SK-N-SH (cell line): ENCODE measurements around the gene RBM20. TPM values are rescaled to one million over a fixed set of nuclear protein-coding genes. Genes with fewer than 3 reads are reported as not detected.
A peak's percentile ranks its signal among the peaks of the same experiment; 100 is the strongest.

Source experiments
- CTCF ChIA-PET: fragments of 300-600, 350-600 bp; formaldehyde crosslinking; extraction: SDS; loops from one replicate; lab custom pipeline; 2021; lab: Yijun Ruan, JAX
- POLR2A ChIA-PET: fragments of 350-600 bp; sonication (Branson Sonifier 250); formaldehyde crosslinking; extraction: SDS; loops from one replicate; lab custom pipeline; 2020; ENCODE audit warnings: antibody characterized with exemption, inconsistent platforms; lab: Yijun Ruan, JAX
- DNase-seq: peaks from one replicate; pipeline ENCODE4 v3.0.0; 2012
- H2AFZ ChIP-seq: fragments of 200-600 bp; sonication (generic); 2 replicates; pipeline ENCODE4 v1.8.1; 2016; ENCODE audit warnings: antibody characterized with exemption, mild to moderate bottlenecking, low read depth
- H3F3A ChIP-seq: fragments of 200-600 bp; sonication (generic); replicated peaks from 2 replicates; pipeline ENCODE3; 2016; ENCODE audit warnings: antibody characterized with exemption, mild to moderate bottlenecking; ENCODE audit not compliant: insufficient read depth
- H3K27ac ChIP-seq, 2 experiments: fragments of 200-500 bp in 1 of 2; fragments of 200-600 bp in 1 of 2; sonication (Bioruptor generic) in 1 of 2; sonication (generic), shearing (Covaris generic) in 1 of 2; 2 replicates each; pipeline versions ENCODE4 v1.5.1 to v1.6.1; 2014 to 2016; ENCODE audit warnings: low read depth in 2 of 2, inconsistent platforms in 1 of 2, low read length in 1 of 2, mild to moderate bottlenecking in 1 of 2, mixed read lengths in 1 of 2
- H3K27me3 ChIP-seq: fragments of 200-600 bp; sonication (generic), shearing (Covaris generic); 2 replicates; pipeline ENCODE4 v1.6.1; 2016; ENCODE audit warnings: mixed run types; ENCODE audit not compliant: insufficient read depth
- H3K36me3 ChIP-seq, 2 experiments: fragments of 200-500 bp in 1 of 2; fragments of 200-600 bp in 1 of 2; sonication (Bioruptor generic) in 1 of 2; sonication (generic) in 1 of 2; replicated peaks in 1 of 2; 2 replicates each; pipeline versions ENCODE3 to v1.5.1; 2014 to 2016; ENCODE audit warnings: low read length in 1 of 2, mild to moderate bottlenecking in 1 of 2; ENCODE audit not compliant: insufficient read depth in 2 of 2, control insufficient read depth in 1 of 2
- H3K4me1 ChIP-seq, 2 experiments: fragments of 200-500 bp in 1 of 2; fragments of 200-600 bp in 1 of 2; sonication (Bioruptor generic) in 1 of 2; sonication (generic), shearing (Covaris generic) in 1 of 2; 2 replicates each; pipeline versions ENCODE4 v1.5.1 to v1.6.1; 2014 to 2016; ENCODE audit warnings: low read depth in 1 of 2, low read length in 1 of 2, mixed run types in 1 of 2; ENCODE audit not compliant: insufficient read depth in 2 of 2, control insufficient read depth in 1 of 2
- H3K4me2 ChIP-seq: fragments of 200-600 bp; sonication (generic), shearing (Covaris generic); 2 replicates; pipeline ENCODE4 v1.6.1; 2017; ENCODE audit warnings: mixed run types
- H3K4me3 ChIP-seq, 2 experiments: fragments of 200-500 bp in 1 of 2; fragments of 200-600 bp in 1 of 2; sonication (Bioruptor generic) in 1 of 2; sonication (generic), shearing (Covaris generic) in 1 of 2; 2 replicates each; pipeline versions ENCODE4 v1.5.1 to v1.8.1; 2014 to 2016; ENCODE audit warnings: low read depth in 2 of 2, inconsistent platforms in 1 of 2, low read length in 1 of 2, mild to moderate bottlenecking in 1 of 2, mixed read lengths in 1 of 2, moderate library complexity in 1 of 2
- H3K79me2 ChIP-seq: fragments of 200-600 bp; sonication (generic); 2 replicates; pipeline ENCODE4 v1.8.1; 2017; ENCODE audit warnings: mild to moderate bottlenecking; ENCODE audit not compliant: insufficient read depth
- H3K9ac ChIP-seq: fragments of 200-600 bp; sonication (generic); 2 replicates; pipeline ENCODE4 v1.6.1; 2017; ENCODE audit warnings: mixed run types
- H3K9me2 ChIP-seq: fragments of 200-600 bp; sonication (generic); 2 replicates; pipeline ENCODE4 v1.6.1; 2017; ENCODE audit warnings: mixed run types
- H3K9me3 ChIP-seq: fragments of 200-600 bp; sonication (generic); 2 replicates; pipeline ENCODE4 v1.6.1; 2017; ENCODE audit warnings: mixed run types, mild to moderate bottlenecking, moderate library complexity
- H4K20me1 ChIP-seq: fragments of 200-600 bp; sonication (generic); 2 replicates; pipeline ENCODE4 v1.6.1; 2017; ENCODE audit warnings: mild to moderate bottlenecking, mixed run types; ENCODE audit not compliant: insufficient read depth
- ELF1 ChIP-seq: IDR thresholded peaks from 2 replicates; pipeline ENCODE4 v1.4.0; 2012
- FOSL2 ChIP-seq: IDR thresholded peaks from 2 replicates; pipeline ENCODE4 v1.4.0; 2012; ENCODE audit warnings: low read depth, mild to moderate bottlenecking, moderate library complexity, borderline replicate concordance
- GATA2 ChIP-seq: sonication (generic); formaldehyde crosslinking; IDR thresholded peaks from 2 replicates; pipeline ENCODE4 v1.5.0; 2020; ENCODE audit warnings: mild to moderate bottlenecking, missing genetic modification reagents
- IRF3 ChIP-seq: fragments of 150-350 bp; IDR thresholded peaks from 2 replicates; pipeline ENCODE4 v1.6.1; 2016; ENCODE audit warnings: mild to moderate bottlenecking, low read depth, low read length
- JUND ChIP-seq: IDR thresholded peaks from 2 replicates; pipeline ENCODE4 v1.4.0; 2012
- PBX3 ChIP-seq: IDR thresholded peaks from 2 replicates; pipeline ENCODE4; 2012
- REST ChIP-seq: IDR thresholded peaks from 2 replicates; pipeline ENCODE4 v1.6.1; 2012; ENCODE audit warnings: mild to moderate bottlenecking, low read depth, low read length, moderate library complexity
- RXRA ChIP-seq: IDR thresholded peaks from 2 replicates; pipeline ENCODE4 v1.4.0; 2012; ENCODE audit warnings: low read depth, mild to moderate bottlenecking, borderline replicate concordance
- SIN3A ChIP-seq: IDR thresholded peaks from 2 replicates; pipeline ENCODE4 v1.6.1; 2012; ENCODE audit warnings: low read depth, mild to moderate bottlenecking, low read length, moderate library complexity, borderline replicate concordance
- USF2 ChIP-seq: fragments of 150-350 bp; IDR thresholded peaks from 2 replicates; pipeline ENCODE4 v1.6.1; 2017; ENCODE audit warnings: antibody characterized with exemption, low read length, low read depth, borderline replicate concordance
- WGBS: methylation state at CpG from one replicate; pipeline ENCODE4 v1.1.6; 2017; ENCODE audit warnings: low lambda C conversion rate; 5-methylcytosine and 5-hydroxymethylcytosine counted together
- polyA plus RNA-seq, 3 experiments: library from polyadenylated mRNA; depleted of rRNA; stranded (reverse); fragments of >200 nt; gene quantifications; 2 replicates each; pipeline ENCODE4 v1.2.3, GENCODE V29; 2012

The RBM20 gene
- polyA plus RNA-seq, 1 of the 3 experiments (the other 2 are of a cell fraction), result 0.64 TPM

- ChIA-PET CTCF (interaction anchor here (0.7 to 2.2 kb wide), 4 partner anchors 14 to 29 kb away, joined by 3 to 10 read pairs (median 6); no protein-coding TSS in a partner anchor), POLR2A (no interaction called here)
- H3K79me2 ChIP-seq, result no peaks in the 10 kb centered on the region
- no peak overlapping the region for H3K4me3 ChIP-seq
- H3K4me1 ChIP-seq, result peaks cover 7 to 27% of the 10 kb centered on the region in 2 experiments; a peak in 1 of 4 replicates
- WGBS, result 65% methylated on average over 3 of the region's 3 CpGs
- no peak overlapping the region; a peak in 1 of 4 replicates for H3K27ac ChIP-seq
- H3K9ac ChIP-seq, result no peak overlapping the region
- no peaks in the 10 kb centered on the region for H3K9me2 ChIP-seq
- H3K4me2 ChIP-seq, result no peak overlapping the region
- H4K20me1 ChIP-seq, result no peaks in the 10 kb centered on the region
- no peak overlapping the region for H2AFZ ChIP-seq
- peak; percentile 66 for TF ChIP-seq GATA2
- TF ChIP-seq PBX3, result peak; percentile 44; the same call in 1 of the 2 replicates
- TF ChIP-seq JUND, result no peak
- no peak for TF ChIP-seq FOSL2
- H3K9me3 ChIP-seq, result no peaks in the 10 kb centered on the region
- H3F3A ChIP-seq, result peaks cover 3% of the 10 kb centered on the region
- no peaks in the 10 kb centered on the region for H3K36me3 ChIP-seq
- no peaks in the 10 kb centered on the region for H3K27me3 ChIP-seq
- DNase-seq, result peak; percentile 33
Measured at GRCh38 chr10:110701617-110701971, 57.5 kb downstream of the RBM20 start.

- no peak overlapping the region for H3K4me2 ChIP-seq
- CTCF ChIA-PET, result no interaction called here
Measured at GRCh38 chr10:110704070-110704469, 59.9 kb downstream of the RBM20 start.

More at GRCh38 chr10:110704070-110704469, 59.9 kb downstream of the RBM20 start:
- no peak overlapping the region for H3K4me3 ChIP-seq
- no peak for TF ChIP-seq ELF1
- no peak for TF ChIP-seq RXRA
- TF ChIP-seq JUND, result no peak
- TF ChIP-seq SIN3A, result no peak
- no peak for TF ChIP-seq REST
- TF ChIP-seq USF2, result no peak
- no peak for TF ChIP-seq GATA2
- no peak for TF ChIP-seq IRF3
- TF ChIP-seq, all 33 proteins: peak for 0
- Histone ChIP-seq H3K9me2 (no peaks in the 10 kb centered on the region), H4K20me1 (no peaks in the 10 kb centered on the region), H3K27me3 (no peaks in the 10 kb centered on the region), H3K36me3 (no peaks in the 10 kb centered on the region), H3K4me1 (peaks cover 14 to 19% of the 10 kb centered on the region in 2 experiments; a peak in 2 of 4 replicates), H2AFZ (no peak overlapping the region), H3K9me3 (no peaks in the 10 kb centered on the region), H3K79me2 (no peaks in the 10 kb centered on the region), H3F3A (peaks cover 4% of the 10 kb centered on the region), H3K9ac (no peak overlapping the region), H3K27ac (no peak overlapping the region)
- POLR2A ChIA-PET, result no interaction called here
- no peak for DNase-seq
